Amniotic stem cell (primary cell): ENCODE measurements around the gene FBXO22.
"Not testable (repeated sequence)": the region's sequence is repeated elsewhere in the genome, so short reads cannot be mapped to it uniquely, and the experiment has no call there.

Experiments
- DNase-seq: peaks from one replicate; lab custom pipeline; 2025; lab: John Stamatoyannopoulos, UW

Gene FBXO22

DNA sequence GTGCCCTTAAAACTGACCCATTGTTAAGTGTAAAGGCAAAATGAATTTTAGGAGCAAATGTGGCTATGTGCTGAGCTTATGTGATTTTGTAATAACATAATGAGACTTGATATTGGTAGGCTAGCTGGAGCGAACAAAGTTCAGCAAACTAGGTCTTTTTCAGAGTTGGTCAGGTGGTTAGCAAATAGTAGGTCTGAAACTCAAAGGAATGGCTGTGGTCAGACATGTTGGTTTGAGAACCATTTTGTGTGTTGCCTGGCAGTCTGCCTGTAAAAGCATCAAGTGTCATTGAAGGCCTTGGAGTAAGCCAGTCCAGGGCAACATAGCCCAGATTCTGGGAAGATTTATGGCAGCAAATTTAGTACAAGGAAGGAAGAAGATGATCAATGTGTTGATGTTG, 16.4 kb downstream of the FBXO22 start:
- DNase-seq: no peak

DNA sequence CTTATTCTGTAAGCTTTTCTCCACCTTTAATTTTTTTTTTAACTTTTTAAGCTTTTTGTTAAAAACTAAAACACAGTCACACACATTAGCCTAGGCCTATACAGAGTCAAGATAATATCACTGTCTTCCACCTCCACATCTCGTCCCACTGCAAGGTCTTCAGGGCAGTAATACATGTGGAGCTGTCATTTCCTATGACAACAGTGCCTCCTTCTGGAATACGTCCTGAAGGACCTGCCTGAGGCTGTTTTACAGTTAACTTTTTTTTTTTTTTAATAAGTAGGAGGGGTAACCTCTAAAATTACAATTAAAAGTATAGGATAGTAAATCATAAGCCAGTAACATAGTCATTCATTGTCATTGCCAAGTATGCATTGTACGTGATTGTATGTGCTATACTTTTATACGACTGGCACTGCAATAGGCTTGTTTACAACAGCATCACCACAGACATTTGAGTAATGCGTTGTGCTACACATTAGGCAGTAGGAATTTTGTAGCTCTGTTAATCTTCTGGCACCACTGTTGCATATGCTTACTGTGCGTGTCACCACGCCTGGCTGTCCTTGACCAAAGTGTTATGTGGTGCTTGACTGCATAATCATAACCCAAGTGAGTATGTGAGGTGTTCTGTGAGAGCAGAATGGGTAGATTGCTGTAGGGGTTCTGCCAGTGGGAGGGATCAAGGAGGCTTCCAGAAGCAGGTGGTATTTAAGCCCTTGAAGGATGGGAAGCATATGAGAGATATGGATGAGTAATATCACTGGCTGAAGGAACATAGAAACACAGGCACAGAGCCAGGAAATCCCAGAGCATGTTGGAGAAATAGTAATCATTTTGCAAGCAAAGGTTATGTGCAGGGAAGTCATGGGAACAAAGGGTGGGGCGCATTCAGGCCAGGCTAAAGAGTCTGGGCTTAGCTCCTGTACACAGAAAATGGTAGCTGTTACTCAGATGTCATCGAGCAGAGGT, 18.3 kb downstream of the FBXO22 start:
- DNase-seq: no peak

DNA sequence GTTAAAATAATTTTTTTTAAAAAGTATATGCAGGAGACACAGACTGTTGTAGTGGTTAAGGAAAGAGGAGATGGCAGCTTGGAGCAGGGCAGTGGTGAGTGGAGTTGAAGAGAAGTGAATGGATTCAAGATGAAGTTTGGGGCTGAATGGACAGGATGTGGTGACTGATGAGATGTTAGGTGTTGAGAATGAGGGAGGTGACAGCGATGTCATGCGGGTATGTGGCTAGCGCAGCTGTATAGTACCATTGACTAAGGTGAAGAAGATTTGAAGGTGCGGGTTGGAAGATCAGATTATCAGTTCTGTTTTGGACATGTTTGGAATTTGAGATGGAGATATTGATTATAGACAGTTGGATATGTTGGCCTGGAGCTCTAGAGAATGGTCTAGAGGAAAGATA, 20.1 kb downstream of the FBXO22 start:
- no peak for DNase-seq

DNA sequence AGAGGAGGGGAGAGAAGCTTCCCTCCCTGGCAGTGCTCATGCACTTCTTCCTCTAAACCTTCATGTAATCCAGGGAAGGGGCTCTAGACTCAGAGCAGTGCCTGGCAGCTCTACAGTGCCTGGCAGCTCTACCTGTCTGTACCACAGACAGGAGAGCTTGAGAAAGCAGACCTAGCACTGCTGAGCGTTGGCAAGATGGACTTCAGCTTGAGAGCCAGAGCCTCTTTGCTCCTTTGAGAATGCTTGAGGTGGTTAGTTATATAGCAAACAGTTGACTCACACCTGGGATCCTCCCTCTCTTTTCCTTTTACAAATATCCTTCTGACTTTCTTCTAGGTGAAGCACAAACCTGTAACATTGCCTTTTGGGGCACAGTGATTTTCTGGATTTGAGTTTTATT, 20.9 kb downstream of the FBXO22 start:
- DNase-seq: no peak

DNA sequence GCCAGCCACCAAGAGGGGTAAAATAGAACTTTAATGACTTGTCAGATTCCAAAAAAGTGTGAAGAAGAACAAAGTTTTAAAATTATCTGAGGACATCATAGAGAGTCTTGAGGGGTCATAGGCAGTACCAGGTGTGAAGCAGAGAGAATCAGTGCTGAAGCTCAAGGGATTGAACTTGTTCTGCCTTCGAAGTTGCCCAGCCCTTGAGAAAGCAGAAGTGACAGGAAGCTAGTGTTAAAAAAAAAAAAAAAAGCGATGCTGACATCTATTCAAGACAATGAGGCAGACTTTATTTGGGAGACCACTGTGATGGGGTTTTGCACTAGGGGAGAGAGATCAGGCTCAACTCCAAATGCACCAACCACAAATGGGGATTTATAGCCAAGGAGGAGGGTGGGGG, 21.8 kb downstream of the FBXO22 start:
- no peak for DNase-seq

DNA sequence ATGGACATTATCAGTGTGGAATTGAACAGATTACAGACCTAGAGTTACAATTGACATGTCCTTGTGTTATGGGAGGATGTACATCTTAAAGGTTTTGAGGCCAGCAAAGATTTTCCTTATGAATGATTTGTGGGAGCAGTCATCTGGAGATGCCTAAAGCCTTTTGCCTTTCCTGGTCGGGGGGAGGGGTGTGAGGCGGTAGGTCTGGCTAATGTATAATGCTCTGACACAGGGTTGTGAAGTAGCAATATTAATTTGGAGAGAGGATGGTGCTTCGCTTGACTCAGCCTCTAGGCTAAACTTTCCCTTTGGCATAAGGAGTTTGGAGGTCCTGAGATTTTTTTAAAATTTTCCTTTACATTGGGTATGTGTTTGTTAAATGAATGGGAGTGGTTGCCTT, 23.3 kb downstream of the FBXO22 start:
- DNase-seq: no peak

DNA sequence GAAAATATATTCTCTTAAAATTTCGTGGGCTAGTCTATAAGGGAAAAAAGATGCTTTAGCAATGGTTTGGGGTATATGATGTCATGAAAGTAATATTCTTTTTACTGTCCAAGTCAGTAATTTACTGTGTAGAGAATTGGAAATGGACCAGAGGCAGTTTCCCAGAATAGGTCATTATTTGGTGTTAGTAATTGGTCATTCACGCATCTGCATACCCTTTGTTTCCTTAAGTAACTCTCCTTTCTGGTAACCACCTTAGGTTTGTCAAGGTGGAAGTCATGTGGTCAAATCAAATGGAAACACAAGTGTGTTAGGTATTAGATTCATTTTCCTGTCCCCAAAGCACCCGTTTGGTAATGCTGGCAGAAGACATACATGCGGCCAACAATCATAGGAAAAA, 23.9 kb downstream of the FBXO22 start:
- DNase-seq: no peak

DNA sequence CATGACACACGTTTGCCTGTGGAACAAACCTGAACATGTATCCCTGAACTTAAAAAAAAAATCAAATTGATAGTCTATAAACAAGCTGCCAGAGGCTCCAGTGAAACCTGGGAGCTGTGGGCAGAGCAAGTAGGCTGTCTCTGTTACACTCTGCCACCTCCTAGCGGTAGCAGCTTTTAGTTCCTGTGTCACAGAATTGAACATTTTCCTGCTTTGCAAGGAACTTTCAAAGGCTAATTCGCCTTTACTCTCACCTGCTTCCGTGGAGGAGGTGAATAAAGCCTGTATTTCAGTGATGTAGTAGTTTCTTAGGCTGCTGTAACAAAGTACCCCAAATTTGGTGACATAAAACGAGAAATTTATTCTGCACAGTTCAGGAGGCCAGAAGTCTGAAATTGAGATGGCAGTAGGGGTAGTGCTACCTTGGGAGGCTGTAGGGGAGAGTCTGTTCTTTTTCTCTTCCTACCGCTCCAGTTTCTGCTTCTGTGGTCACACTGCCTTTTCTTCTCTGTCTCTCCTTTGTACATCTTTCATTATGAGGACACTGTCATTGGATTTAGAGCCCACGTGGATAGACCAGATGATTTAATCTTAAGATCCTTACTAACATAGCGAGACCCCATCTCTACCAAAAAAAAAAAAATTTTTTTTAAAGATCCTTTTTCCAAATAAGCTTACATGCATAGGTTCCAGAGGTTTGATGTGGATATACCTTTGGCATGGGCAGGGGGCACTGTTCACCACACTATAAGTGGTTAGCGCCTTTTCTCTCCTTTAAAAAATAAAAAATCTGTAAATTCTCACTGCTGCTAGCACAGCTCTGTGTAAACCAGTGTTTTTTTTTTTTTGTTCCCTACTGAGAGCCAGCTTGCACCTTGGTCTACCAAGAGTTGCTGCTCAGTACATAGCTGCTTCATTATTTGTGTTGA, 25.3 kb downstream of the FBXO22 start:
- DNase-seq: no peak

DNA sequence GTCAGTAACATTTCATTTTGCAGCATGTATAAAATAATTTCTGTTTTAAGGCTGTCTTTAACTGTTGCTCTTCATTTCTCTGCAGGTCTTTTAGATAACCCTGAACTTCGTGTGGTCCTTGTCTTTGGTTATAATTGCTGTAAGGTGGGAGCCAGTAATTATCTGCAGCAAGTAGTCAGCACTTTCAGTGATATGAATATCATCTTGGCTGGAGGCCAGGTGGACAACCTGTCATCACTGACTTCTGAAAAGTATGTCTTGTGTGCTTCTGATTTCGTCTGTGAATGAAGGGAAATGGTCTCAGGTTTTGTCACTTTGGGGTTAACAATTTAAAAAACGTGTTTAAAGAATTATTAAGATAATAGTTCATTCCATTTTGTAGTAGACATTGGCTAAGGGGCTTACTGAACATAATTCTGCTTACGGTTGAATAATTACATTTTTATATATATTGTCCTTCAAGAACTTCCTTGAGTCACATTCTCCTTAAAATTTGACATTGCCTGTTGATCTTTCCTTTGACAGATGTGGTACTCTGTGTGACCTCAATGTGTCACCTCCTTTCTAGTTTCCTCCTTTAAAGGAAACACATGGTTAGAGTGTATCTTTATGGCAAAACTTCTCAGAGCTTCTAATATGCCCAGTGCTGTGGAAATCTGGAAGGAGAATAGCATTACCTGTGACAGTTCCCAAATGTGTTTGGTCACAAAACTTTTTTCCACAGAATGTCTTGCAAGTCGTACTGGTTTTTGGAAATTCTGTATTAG, 26.3 kb downstream of the FBXO22 start:
- DNase-seq: no peak

DNA sequence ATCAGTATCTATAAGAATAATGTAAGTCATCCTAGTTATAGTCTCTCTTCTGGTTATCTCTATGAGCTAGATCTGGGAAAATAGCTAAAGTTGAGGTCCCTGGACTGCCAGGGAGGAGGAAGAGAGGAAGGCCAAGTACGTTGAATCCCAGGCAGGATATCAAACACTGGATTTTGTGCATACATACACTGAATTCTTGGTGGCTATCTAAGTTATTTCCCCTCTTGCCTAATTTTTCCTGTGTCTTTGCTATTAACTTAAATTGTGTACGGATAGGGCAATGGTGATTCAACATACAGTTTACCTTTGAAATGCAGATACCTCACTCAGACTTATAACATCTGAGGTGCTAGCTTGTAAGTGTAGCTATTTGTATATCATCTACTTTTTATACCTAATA, 27.2 kb downstream of the FBXO22 start:
- DNase-seq: no peak

DNA sequence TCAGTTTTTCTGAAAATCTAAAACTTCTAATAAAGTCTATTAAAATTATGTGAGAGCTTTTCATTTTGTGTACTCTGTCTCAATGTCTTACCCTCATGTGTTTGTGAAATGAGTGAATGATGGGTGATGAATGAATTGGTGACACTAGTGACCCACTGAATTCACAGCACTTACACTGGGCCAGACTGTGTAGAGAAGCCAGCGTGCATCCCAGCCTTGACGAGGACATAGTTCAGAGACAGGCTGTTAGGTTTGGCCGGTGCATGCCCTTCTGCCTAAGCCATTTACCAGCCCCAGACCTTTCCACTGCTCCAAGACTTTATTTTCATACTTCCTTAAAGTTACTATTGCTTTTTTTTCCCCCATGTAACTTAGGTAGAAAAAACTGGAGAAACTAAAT, 38.8 kb downstream of the FBXO22 start:
- no peak for DNase-seq

DNA sequence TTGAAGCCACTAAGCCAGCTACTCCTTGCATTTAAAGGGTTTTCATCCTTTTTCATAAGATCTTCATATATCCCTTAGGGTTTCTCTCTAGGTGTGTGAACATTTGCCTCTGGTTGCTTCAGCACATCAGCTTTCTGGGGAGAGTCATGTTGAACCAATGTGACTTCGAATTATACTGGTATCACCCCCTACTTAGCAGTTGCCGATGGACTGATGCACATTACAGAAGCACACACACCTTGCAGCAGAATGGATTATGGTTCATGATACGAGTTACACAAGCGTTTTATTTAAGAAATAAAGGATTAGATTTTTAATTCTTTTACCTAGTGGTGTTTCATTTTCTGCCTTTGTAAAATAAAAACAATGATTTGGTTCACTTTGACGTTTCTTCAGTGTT, 39.6 kb downstream of the FBXO22 start:
- DNase-seq: no peak

DNA sequence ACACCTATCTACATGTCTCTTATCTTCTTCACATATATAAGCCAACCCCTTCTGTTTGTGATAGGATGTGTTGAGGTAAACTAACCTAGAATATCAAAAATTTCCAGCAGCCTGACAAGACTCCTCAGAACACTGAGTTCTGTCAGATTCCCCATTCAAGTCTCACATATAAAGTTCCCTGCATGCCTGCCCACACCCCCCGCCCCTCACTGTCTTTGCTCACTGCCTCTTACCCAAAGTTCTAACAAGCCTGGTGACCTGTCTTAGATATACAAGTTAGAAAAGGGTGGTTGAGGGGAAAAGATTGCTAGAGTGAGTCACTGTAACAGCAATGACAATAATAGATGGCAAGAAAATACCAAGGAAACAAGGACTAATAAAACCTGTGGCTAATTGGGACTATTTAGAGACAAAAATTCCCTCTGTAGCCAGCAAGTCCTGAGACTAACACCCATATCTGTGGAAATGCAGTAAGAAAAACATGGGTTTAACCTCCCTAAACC, 40.1 kb downstream of the FBXO22 start:
- no peak for DNase-seq

DNA sequence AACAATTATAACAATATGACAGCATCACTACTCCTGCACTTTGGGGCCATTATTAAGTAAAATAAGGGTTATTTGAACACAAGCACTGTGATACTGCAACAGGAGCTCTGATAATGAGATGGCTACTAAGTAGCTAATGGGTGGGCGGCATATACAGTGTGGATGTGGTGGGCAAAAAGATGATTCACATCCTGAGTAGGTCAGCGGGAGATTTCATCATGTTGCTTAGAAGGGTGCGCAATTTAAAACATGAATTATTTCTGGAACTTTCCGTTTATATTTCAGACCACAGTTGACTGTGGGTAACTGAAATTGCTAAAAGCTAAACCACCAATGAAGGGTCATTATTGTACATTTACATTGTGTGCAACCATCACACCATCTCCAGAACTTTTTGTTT, 42.3 kb downstream of the FBXO22 start:
- no peak for DNase-seq

DNA sequence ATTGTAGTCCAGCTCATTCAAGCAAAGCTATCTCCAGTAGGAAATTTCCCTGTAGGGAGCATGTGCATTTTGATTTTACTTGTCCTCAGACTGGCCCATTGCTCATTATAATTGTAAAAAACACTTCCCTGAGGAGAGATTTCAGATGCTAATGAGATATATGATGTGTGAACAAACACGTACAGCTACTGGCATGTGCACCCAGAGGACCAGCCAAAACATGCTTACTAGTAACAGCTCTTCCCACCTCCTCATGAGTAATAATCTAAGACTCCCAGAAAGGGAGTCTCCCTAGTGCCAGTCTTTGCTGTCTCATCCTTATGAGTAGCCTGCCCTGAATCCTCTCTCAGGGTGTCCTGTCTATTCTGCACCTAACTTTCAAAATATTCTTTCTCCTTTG, 43.4 kb downstream of the FBXO22 start:
- DNase-seq: no peak

DNA sequence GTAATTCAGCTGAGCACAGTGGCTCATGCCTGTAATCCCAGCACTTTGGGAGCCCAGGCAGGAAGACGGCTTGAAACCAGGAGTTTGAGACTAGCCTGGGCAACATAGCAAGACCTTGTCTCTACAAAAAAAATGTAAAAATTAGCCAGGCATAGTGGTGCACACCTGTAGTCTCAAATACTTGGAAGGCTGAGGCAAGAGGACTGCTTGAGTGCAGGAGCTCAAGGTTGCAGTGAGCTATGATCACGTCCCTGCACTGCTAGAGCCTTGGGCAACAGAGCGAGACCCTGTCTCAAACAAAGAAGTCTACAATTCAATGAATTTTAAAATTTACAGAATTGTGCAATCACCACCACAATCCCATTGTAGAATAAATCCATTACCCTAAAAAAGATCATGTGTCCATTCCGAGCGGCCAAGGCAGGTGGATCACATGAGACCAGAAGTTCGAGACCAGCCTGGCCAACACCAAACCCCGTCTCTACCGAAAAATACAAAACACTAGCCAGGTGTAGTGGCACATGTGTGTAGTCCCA, 45.2 kb downstream of the FBXO22 start:
- DNase-seq: no peak

DNA sequence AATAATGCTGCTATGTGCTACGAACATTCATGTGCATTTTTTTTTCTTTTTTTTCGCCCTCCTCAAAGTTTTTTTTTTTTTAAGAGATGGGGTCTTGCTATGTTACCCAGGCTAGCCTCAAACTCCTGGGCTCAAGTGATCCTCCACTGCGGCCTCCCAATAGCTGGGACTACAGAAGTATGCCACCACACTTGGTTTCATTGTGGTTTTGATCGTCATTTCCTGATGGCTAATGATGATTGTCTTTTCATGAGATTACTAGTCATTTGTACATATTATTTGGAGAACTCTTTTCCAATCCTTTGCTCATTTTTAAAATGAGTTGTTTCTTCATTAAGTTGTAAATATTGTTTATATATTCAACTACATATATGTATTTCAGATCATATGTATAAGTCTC, 48.8 kb downstream of the FBXO22 start:
- no peak for DNase-seq

DNA sequence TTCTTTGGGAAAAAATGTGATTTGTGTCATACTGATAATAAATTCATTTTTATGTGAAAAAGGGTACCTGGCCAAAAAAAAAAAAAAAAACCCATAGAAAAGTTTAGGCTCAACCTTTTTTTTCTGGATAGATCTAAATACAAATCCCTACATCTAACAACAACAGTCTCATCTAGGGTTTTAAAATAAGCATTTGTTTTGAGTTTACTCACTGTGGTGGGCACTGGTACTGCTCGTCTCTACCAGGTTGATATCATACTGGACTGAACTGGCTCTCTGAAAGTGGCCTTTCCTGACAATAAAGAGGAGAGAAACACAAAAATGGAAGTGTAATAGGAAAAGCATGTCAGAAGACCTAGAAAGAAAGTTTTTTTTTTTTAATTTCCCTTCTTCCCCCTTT, 52.0 kb downstream of the FBXO22 start:
- no peak for DNase-seq

DNA sequence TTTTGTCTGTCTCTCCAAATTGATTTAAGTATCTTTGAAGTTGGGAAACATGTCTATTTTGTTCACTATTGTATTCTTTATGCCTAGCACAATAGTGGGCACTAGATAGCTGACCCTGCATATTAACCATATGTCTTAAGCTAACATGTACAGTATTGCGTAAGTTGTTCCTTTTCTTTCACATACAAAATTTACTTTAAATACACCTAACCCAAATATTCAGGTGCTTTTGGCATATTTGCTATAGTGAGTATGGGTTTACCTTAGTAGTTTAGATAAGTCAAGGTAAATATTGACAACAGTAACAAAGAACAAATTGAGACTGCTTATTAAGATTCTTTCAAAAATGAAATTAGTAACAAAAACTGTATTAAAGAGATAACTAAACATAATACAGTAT, 57.7 kb downstream of the FBXO22 start:
- DNase-seq: no peak

DNA sequence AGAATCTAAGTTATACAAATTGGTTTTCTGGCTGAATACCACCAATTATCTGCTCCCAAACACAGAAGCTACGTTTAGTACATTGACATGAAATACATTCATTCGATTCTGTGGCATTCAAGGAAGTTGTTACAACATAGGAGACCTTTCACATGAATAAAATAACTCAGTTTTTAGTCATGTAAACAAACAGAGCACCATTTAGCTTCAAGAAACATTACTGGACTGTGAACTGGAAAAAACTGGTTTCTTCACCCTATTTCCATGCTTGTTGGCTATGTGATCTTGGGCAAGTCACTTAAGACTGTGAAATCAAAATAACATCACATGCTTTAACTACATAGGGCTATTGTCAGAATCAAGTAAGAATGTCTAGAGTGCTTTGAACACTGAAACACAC, 62.4 kb downstream of the FBXO22 start:
- DNase-seq: no peak

DNA sequence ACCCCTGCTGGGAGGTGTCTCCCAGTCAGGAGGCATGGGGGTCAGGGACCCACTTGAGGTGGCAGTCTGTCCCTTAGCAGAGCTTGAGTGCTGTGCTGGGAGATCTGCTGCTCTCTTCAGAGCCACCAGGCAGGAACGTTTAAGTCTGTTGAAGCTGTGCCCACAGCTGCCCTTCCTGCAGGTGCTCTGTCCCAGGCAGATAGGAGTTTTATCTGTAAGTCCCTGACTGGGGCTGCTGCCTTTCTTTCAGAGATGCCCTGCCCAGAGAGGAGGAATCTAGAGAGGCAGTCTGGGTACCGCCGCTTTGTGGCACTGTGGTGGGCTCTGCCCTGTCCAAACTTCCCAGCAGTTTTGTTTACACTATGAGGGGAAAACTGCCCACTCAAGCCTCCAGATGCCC, 73.1 kb downstream of the FBXO22 start:
- DNase-seq: not testable (repeated sequence)
